Endodermal cell (in vitro differentiated cells): Measurements from ENCODE around the gene SPATA46. TPM values are rescaled to one million over a fixed set of nuclear protein-coding genes. Genes with fewer than 3 reads are reported as not detected.

Source experiments
- DNase-seq: peaks from one replicate; pipeline ENCODE4 v3.0.0-alpha.2; 2017
- H3K27ac ChIP-seq: 2 replicates; pipeline ENCODE4 v1.5.1; 2013; ENCODE audit warnings: mild to moderate bottlenecking, low read depth, low read length, moderate library complexity
- H3K27me3 ChIP-seq: 2 replicates; pipeline ENCODE4 v1.6.1; 2013; ENCODE audit warnings: mild to moderate bottlenecking, low read length, moderate library complexity; ENCODE audit not compliant: insufficient read depth, control insufficient read depth, poor library complexity, severe bottlenecking
- H3K36me3 ChIP-seq: 2 replicates; pipeline ENCODE4 v1.7.0; 2013; ENCODE audit warnings: mild to moderate bottlenecking, low read length, moderate library complexity; ENCODE audit not compliant: control insufficient read depth, insufficient read depth
- H3K4me1 ChIP-seq: one replicate; pipeline ENCODE4 v1.7.0; 2013; ENCODE audit warnings: low read length; ENCODE audit not compliant: control insufficient read depth, insufficient read depth
- H3K4me3 ChIP-seq: 2 replicates; pipeline ENCODE4 v1.5.1; 2013; ENCODE audit warnings: mild to moderate bottlenecking, low read length, moderate library complexity
- H3K9ac ChIP-seq: 2 replicates; pipeline ENCODE4 v1.6.1; 2013; ENCODE audit warnings: mild to moderate bottlenecking, low read length, moderate library complexity; ENCODE audit not compliant: poor library complexity, severe bottlenecking; ENCODE audit errors: extremely low read depth
- H3K9me3 ChIP-seq: 2 replicates; pipeline ENCODE4 v1.6.1; 2013; ENCODE audit warnings: mild to moderate bottlenecking, low read length, moderate library complexity; ENCODE audit not compliant: control insufficient read depth
- H3K27ac Mint-ChIP-seq: 2 replicates; pipeline ENCODE4 v1.8.0; 2020; ENCODE audit warnings: mixed read lengths
- H3K27me3 Mint-ChIP-seq: 2 replicates; pipeline ENCODE4 v1.8.0; 2021; ENCODE audit warnings: mild to moderate bottlenecking, mixed read lengths; ENCODE audit not compliant: insufficient read depth
- H3K36me3 Mint-ChIP-seq: 2 replicates; pipeline ENCODE4 v1.8.0; 2020; ENCODE audit warnings: low read depth, mixed read lengths
- H3K4me1 Mint-ChIP-seq: 2 replicates; pipeline ENCODE4 v1.8.0; 2020; ENCODE audit warnings: mixed read lengths
- H3K4me3 Mint-ChIP-seq: 2 replicates; pipeline ENCODE4 v1.8.0; 2020; ENCODE audit warnings: mild to moderate bottlenecking, moderate library complexity, mixed read lengths
- H3K9me3 Mint-ChIP-seq: 2 replicates; pipeline ENCODE4 v1.8.0; 2020; ENCODE audit warnings: mild to moderate bottlenecking, mixed read lengths
- CTCF ChIP-seq: fragments of 200-600 bp; sonication (generic); conservative IDR thresholded peaks from 2 replicates; pipeline ENCODE4 v1.5.0; 2021; ENCODE audit warnings: antibody characterized with exemption, mild to moderate bottlenecking
- WGBS, 2 experiments: methylation state at CpG; one replicate each; pipeline versions ENCODE4 v1.1.5 to v1.1.7; 2013; ENCODE audit warnings: missing lambda C conversion rate in 2 of 2, mixed read lengths in 1 of 2; ENCODE audit not compliant: insufficient coverage in 1 of 2, insufficient read length in 1 of 2; 5-methylcytosine and 5-hydroxymethylcytosine counted together
- total RNA-seq, 2 donors: library from RNA; stranded (reverse); fragmentation: NEBNext Ultra II Directional in 1 of 2; extraction: Animal tissue kit (Norgen Biotek cat#: 25700) in 1 of 2; gene quantifications; 2 replicates in 1 of 2; 3 replicates in 1 of 2; pipeline ENCODE4 v1.2.1, GENCODE V29; 2021

Gene SPATA46
- total RNA-seq, 2 donors from 2014 or later = not detected

- Histone ChIP-seq H3K4me3 (no peak overlapping the region), H3K4me1 (peaks cover 3% of the 10 kb centered on the region), H3K9ac (no peak overlapping the region), H3K27me3 (no peaks in the 10 kb centered on the region), H3K36me3 (no peaks in the 10 kb centered on the region), H3K9me3 (no peaks in the 10 kb centered on the region), H3K27ac (no peak overlapping the region)
- no peak for TF ChIP-seq CTCF
- peaks cover 1% of the 10 kb centered on the region for H3K9me3 Mint-ChIP-seq
- peaks cover 7% of the 10 kb centered on the region for H3K4me1 Mint-ChIP-seq
- no peak overlapping the region for H3K4me3 Mint-ChIP-seq
- no peak for DNase-seq
- 95 to 100% methylated on average over 1 to 5 of the region's 5 CpGs for WGBS, 2 experiments
- H3K27me3 Mint-ChIP-seq = no peaks in the 10 kb centered on the region
- H3K36me3 Mint-ChIP-seq = no peaks in the 10 kb centered on the region
- H3K27ac Mint-ChIP-seq = no peak overlapping the region
Measured at GRCh38 chr1:162343470-162343869, 33.2 kb downstream of the SPATA46 start.

GRCh38 chr1:162342452-162342983 lies 34.1 kb downstream of the SPATA46 start:
- Histone ChIP-seq H3K36me3 (no peaks in the 10 kb centered on the region), H3K9ac (no peak overlapping the region), H3K27ac (no peak overlapping the region), H3K27me3 (no peaks in the 10 kb centered on the region), H3K4me1 (peaks cover 1% of the 10 kb centered on the region), H3K4me3 (no peak overlapping the region), H3K9me3 (no peaks in the 10 kb centered on the region)
- no peak overlapping the region for H3K4me3 Mint-ChIP-seq
- WGBS, 2 experiments = 97% methylated on average over 1 of the region's 1 CpG; no CpG with 5 or more reads in 1 of the 2 experiments
- H3K4me1 Mint-ChIP-seq = peaks cover 7% of the 10 kb centered on the region
- peaks cover 1% of the 10 kb centered on the region for H3K9me3 Mint-ChIP-seq
- no peaks in the 10 kb centered on the region for H3K36me3 Mint-ChIP-seq
- no peak for TF ChIP-seq CTCF
- no peak for DNase-seq
- no peak overlapping the region for H3K27ac Mint-ChIP-seq
- H3K27me3 Mint-ChIP-seq = no peaks in the 10 kb centered on the region

GRCh38 chr1:162336621-162337285 lies 39.9 kb downstream of the SPATA46 start:
- Mint-ChIP-seq H3K9me3 (no peaks in the 10 kb centered on the region), H3K27me3 (no peaks in the 10 kb centered on the region), H3K36me3 (no peaks in the 10 kb centered on the region), H3K4me1 (peaks cover 2% of the 10 kb centered on the region), H3K4me3 (no peak overlapping the region), H3K27ac (no peak overlapping the region)
- DNase-seq = no peak
- Histone ChIP-seq H3K4me1 (no peaks in the 10 kb centered on the region), H3K9me3 (no peaks in the 10 kb centered on the region), H3K27me3 (no peaks in the 10 kb centered on the region), H3K36me3 (no peaks in the 10 kb centered on the region), H3K9ac (no peak overlapping the region), H3K4me3 (no peak overlapping the region), H3K27ac (no peak overlapping the region)
- WGBS, 2 experiments = 78 to 88% methylated on average over 4 to 7 of the region's 7 CpGs
- no peak for TF ChIP-seq CTCF
